BLaER1 (cell line): ENCODE data around the gene OSBP2.

ENCODE experiments used
- H3K27ac ChIP-seq: shearing (Covaris generic); formaldehyde crosslinking; 2 replicates; pipeline ENCODE4 v1.8.1; 2022
- H3K27me3 ChIP-seq: shearing (Covaris generic); formaldehyde crosslinking; 2 replicates; pipeline ENCODE4 v1.8.1; 2022
- H3K36me3 ChIP-seq: shearing (Covaris generic); formaldehyde crosslinking; 2 replicates; pipeline ENCODE4 v1.8.1; 2022
- H3K4me1 ChIP-seq: shearing (Covaris generic); formaldehyde crosslinking; 2 replicates; pipeline ENCODE4 v1.8.1; 2022
- H3K4me2 ChIP-seq: shearing (Covaris generic); formaldehyde crosslinking; 2 replicates; pipeline ENCODE4 v1.8.1; 2022
- H3K4me3 ChIP-seq: shearing (Covaris generic); formaldehyde crosslinking; 2 replicates; pipeline ENCODE4 v1.8.1; 2022
- H3K9ac ChIP-seq: shearing (Covaris generic); formaldehyde crosslinking; 2 replicates; pipeline ENCODE4 v1.8.1; 2022
- H3K9me3 ChIP-seq: shearing (Covaris generic); formaldehyde crosslinking; 2 replicates; pipeline ENCODE4 v1.8.1; 2022
- H4K20me1 ChIP-seq: shearing (Covaris generic); formaldehyde crosslinking; 2 replicates; pipeline ENCODE4 v1.8.1; 2022
- Cebpa-rat ChIP-seq: shearing (Covaris generic); IDR thresholded peaks from 2 replicates; pipeline ENCODE4 v1.8.1; 2022

The OSBP2 gene

GRCh38 chr22:30884211-30885000, 189.7 kb downstream of the OSBP2 start:
- peak overlapping the region; percentile 35; the same call in 1 of the 2 replicates for H3K27ac ChIP-seq
- H3K4me3 ChIP-seq, result no peak overlapping the region
- no peaks in the 10 kb centered on the region for H3K9me3 ChIP-seq
- peak overlapping the region; percentile 6; the same call in 1 of the 2 replicates for H3K4me2 ChIP-seq
- no peaks in the 10 kb centered on the region for H4K20me1 ChIP-seq
- H3K27me3 ChIP-seq, result no peaks in the 10 kb centered on the region
- H3K36me3 ChIP-seq, result peaks cover 2% of the 10 kb centered on the region; the same call in 1 of the 2 replicates
- no peak for TF ChIP-seq Cebpa-rat
- peaks cover 48% of the 10 kb centered on the region for H3K4me1 ChIP-seq
- no peak overlapping the region for H3K9ac ChIP-seq

GRCh38 chr22:30885001-30885366, 190.3 kb downstream of the OSBP2 start:
- peak overlapping the region; percentile 6; the same call in 1 of the 2 replicates for H3K4me2 ChIP-seq
- H3K36me3 ChIP-seq, result peaks cover 8% of the 10 kb centered on the region; the same call in 1 of the 2 replicates
- no peak overlapping the region for H3K9ac ChIP-seq
- no peak for TF ChIP-seq Cebpa-rat
- H3K27me3 ChIP-seq, result no peaks in the 10 kb centered on the region
- H3K4me1 ChIP-seq, result peaks cover 43% of the 10 kb centered on the region
- no peaks in the 10 kb centered on the region for H3K9me3 ChIP-seq
- no peak overlapping the region for H3K4me3 ChIP-seq
- H4K20me1 ChIP-seq, result no peaks in the 10 kb centered on the region
- peak overlapping the region; percentile 58; the same call in 1 of the 2 replicates for H3K27ac ChIP-seq

- Histone ChIP-seq H3K36me3 (peaks cover 12% of the 10 kb centered on the region; the same call in 1 of the 2 replicates), H3K27me3 (no peaks in the 10 kb centered on the region)
- TF ChIP-seq Cebpa-rat, result no peak
Observed at GRCh38 chr22:30885591-30885990, 190.9 kb downstream of the OSBP2 start.

GRCh38 chr22:30887453-30887852, 192.8 kb downstream of the OSBP2 start:
- H3K36me3 ChIP-seq, result peaks cover 12% of the 10 kb centered on the region; the same call in 1 of the 2 replicates
- no peaks in the 10 kb centered on the region for H4K20me1 ChIP-seq
- H3K27me3 ChIP-seq, result no peaks in the 10 kb centered on the region
- no peak overlapping the region for H3K4me2 ChIP-seq
- H3K9ac ChIP-seq, result no peak overlapping the region
- H3K9me3 ChIP-seq, result no peaks in the 10 kb centered on the region
- no peak overlapping the region for H3K27ac ChIP-seq
- H3K4me1 ChIP-seq, result peaks cover 37% of the 10 kb centered on the region
- TF ChIP-seq Cebpa-rat, result no peak
- H3K4me3 ChIP-seq, result no peak overlapping the region

More at GRCh38 chr22:30885591-30885990, 190.9 kb downstream of the OSBP2 start:
- no peaks in the 10 kb centered on the region for H3K9me3 ChIP-seq
- H3K27ac ChIP-seq, result no peak overlapping the region
- H3K4me1 ChIP-seq, result peaks cover 37% of the 10 kb centered on the region
- no peak overlapping the region for H3K9ac ChIP-seq
- no peak overlapping the region for H3K4me2 ChIP-seq
- H3K4me3 ChIP-seq, result no peak overlapping the region
- no peaks in the 10 kb centered on the region for H4K20me1 ChIP-seq

GRCh38 chr22:30887861-30888260, 193.2 kb downstream of the OSBP2 start:
- peaks cover 12% of the 10 kb centered on the region; the same call in 1 of the 2 replicates for H3K36me3 ChIP-seq

GRCh38 chr22:30889268-30889995, 194.8 kb downstream of the OSBP2 start:
- Histone ChIP-seq H3K27me3 (no peaks in the 10 kb centered on the region), H3K9me3 (no peaks in the 10 kb centered on the region), H3K4me2 (no peak overlapping the region), H3K9ac (no peak overlapping the region), H3K4me1 (peaks cover 50% of the 10 kb centered on the region), H3K36me3 (peaks cover 12% of the 10 kb centered on the region; the same call in 1 of the 2 replicates), H3K4me3 (no peak overlapping the region), H3K27ac (no peak overlapping the region), H4K20me1 (no peaks in the 10 kb centered on the region)
- TF ChIP-seq Cebpa-rat, result no peak

More at GRCh38 chr22:30887861-30888260, 193.2 kb downstream of the OSBP2 start:
- Histone ChIP-seq H3K9ac (no peak overlapping the region), H3K9me3 (no peaks in the 10 kb centered on the region), H3K27me3 (no peaks in the 10 kb centered on the region), H3K4me2 (no peak overlapping the region), H3K4me3 (no peak overlapping the region), H3K27ac (no peak overlapping the region), H4K20me1 (no peaks in the 10 kb centered on the region), H3K4me1 (peaks cover 39% of the 10 kb centered on the region)
- no peak for TF ChIP-seq Cebpa-rat

- Histone ChIP-seq H4K20me1 (no peaks in the 10 kb centered on the region), H3K4me3 (no peak overlapping the region), H3K36me3 (peaks cover 12% of the 10 kb centered on the region; the same call in 1 of the 2 replicates), H3K9ac (no peak overlapping the region), H3K9me3 (no peaks in the 10 kb centered on the region), H3K27ac (0 out of 2 replicates have a peak overlapping the region, but pooled peaks have one; percentile 6), H3K4me1 (peaks cover 45% of the 10 kb centered on the region), H3K4me2 (no peak overlapping the region), H3K27me3 (no peaks in the 10 kb centered on the region)
- TF ChIP-seq Cebpa-rat, result no peak
Observed at GRCh38 chr22:30889996-30890480, 195.4 kb downstream of the OSBP2 start.

- H3K27me3 ChIP-seq, result no peaks in the 10 kb centered on the region
- H4K20me1 ChIP-seq, result no peaks in the 10 kb centered on the region
- H3K36me3 ChIP-seq, result peaks cover 12% of the 10 kb centered on the region; the same call in 1 of the 2 replicates
- TF ChIP-seq Cebpa-rat, result no peak
- H3K4me3 ChIP-seq, result no peak overlapping the region
- peak overlapping the region; percentile 65 for H3K4me2 ChIP-seq
- H3K9ac ChIP-seq, result no peak overlapping the region
- peaks cover 39% of the 10 kb centered on the region for H3K4me1 ChIP-seq
- peak overlapping the region; percentile 59 for H3K27ac ChIP-seq
- no peaks in the 10 kb centered on the region for H3K9me3 ChIP-seq
Observed at GRCh38 chr22:30890686-30891442, 196.2 kb downstream of the OSBP2 start.

- Histone ChIP-seq H4K20me1 (no peaks in the 10 kb centered on the region), H3K4me2 (peak overlapping the region; percentile 65), H3K9me3 (no peaks in the 10 kb centered on the region), H3K27me3 (no peaks in the 10 kb centered on the region), H3K36me3 (peaks cover 12% of the 10 kb centered on the region; the same call in 1 of the 2 replicates), H3K27ac (peak overlapping the region; percentile 59), H3K4me3 (no peak overlapping the region), H3K9ac (no peak overlapping the region), H3K4me1 (peaks cover 39% of the 10 kb centered on the region)
- no peak for TF ChIP-seq Cebpa-rat
Observed at GRCh38 chr22:30891443-30891755, 196.7 kb downstream of the OSBP2 start.
